ENCODE data around the gene MICAL1. TPM values are rescaled to one million over a fixed set of nuclear protein-coding genes. Genes with fewer than 3 reads are reported as not detected.

MICAL1 gene
- total RNA-seq, 6 donors from 2014 or later: 61.7 to 268 (median 78.3) TPM

DNA sequence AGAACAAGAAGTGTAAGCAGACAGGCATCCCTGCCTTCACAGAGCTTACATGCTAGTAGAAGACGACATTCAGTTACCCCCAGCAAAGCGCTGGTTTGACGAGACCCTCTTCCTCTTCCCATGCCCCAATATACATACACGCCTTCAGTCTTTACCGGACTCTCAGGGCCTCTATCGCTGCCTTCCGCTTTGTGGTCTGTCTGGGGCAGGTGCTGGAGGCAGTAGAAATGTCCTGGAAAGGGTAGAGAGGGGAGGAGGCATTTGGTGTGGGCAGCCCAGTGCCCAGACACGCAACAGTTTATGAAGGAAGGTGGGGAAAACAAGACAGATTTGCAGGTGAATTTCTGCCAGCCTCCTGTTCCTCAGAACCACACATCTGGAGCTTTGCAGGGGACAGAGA is 9.0 kb downstream of the MICAL1 start:
- Histone ChIP-seq H3K27ac (no peak overlapping the region), H3K27me3 (no peaks in the 10 kb centered on the region), H3K9me3 (no peaks in the 10 kb centered on the region), H3K4me1 (peaks cover 5 to 16% (median 7%) of the 10 kb centered on the region in 4 donors), H3K4me3 (no peak overlapping the region), H3K36me3 (peaks cover 6 to 47% (median 38%) of the 10 kb centered on the region in 4 donors)
- TF ChIP-seq, protein P1, sequence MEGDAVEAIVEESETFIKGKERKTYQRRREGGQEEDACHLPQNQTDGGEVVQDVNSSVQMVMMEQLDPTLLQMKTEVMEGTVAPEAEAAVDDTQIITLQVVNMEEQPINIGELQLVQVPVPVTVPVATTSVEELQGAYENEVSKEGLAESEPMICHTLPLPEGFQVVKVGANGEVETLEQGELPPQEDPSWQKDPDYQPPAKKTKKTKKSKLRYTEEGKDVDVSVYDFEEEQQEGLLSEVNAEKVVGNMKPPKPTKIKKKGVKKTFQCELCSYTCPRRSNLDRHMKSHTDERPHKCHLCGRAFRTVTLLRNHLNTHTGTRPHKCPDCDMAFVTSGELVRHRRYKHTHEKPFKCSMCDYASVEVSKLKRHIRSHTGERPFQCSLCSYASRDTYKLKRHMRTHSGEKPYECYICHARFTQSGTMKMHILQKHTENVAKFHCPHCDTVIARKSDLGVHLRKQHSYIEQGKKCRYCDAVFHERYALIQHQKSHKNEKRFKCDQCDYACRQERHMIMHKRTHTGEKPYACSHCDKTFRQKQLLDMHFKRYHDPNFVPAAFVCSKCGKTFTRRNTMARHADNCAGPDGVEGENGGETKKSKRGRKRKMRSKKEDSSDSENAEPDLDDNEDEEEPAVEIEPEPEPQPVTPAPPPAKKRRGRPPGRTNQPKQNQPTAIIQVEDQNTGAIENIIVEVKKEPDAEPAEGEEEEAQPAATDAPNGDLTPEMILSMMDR (IDR thresholded peaks at IDR 0.05): no peak
- TF ChIP-seq POLR2AphosphoS5 (IDR thresholded peaks at IDR 0.05): no peak
- ATAC-seq (ENCODE audit: low FRiP score in 2 of 2) (no peak), DNase-seq (no peak)
- 83 to 86% methylated on average over 8 of the region's 8 CpGs for WGBS, 2 donors

DNA sequence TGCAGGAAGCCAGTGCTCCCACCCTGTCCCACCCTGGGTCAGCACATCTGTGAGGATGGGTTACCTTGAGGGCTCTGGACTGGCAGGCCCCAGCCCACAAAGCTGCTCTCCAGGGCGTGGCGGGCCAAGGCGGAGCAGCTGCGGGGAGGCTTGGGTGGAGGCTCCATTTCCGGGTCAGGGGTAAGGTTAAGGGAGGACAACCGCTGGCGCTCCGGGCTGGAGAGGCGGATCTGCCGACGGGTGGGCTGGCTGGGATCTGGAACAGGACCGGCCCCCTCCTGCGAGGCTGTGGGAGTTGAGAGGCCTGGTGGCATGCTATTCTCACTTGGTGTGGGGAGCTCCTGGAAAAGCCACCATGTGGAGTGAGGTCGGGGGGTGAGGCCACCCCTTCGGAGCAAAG is 9.5 kb downstream of the MICAL1 start:
- ATAC-seq (ENCODE audit: low FRiP score in 2 of 2) (no peak), DNase-seq (peak in 1 of 2 donors; percentile 75)
- TF ChIP-seq, protein P1 (IDR thresholded peaks at IDR 0.05): no peak
- TF ChIP-seq EP300 (IDR thresholded peaks at IDR 0.05) (no peak), POLR2AphosphoS5 (IDR thresholded peaks at IDR 0.05) (no peak), POLR2A (IDR thresholded peaks at IDR 0.05) (no peak)
- no peak overlapping the region for H3K27ac ChIP-seq
- no peaks in the 10 kb centered on the region for H3K9me3 ChIP-seq
- peaks cover 8 to 21% (median 11%) of the 10 kb centered on the region in 4 donors for H3K4me1 ChIP-seq
- peaks cover 6 to 47% (median 37%) of the 10 kb centered on the region in 4 donors for H3K36me3 ChIP-seq
- 90 to 91% methylated on average over 6 to 15 of the region's 15 CpGs for WGBS, 2 donors
- H3K27me3 ChIP-seq: no peaks in the 10 kb centered on the region
- no peak overlapping the region for H3K4me3 ChIP-seq

DNA sequence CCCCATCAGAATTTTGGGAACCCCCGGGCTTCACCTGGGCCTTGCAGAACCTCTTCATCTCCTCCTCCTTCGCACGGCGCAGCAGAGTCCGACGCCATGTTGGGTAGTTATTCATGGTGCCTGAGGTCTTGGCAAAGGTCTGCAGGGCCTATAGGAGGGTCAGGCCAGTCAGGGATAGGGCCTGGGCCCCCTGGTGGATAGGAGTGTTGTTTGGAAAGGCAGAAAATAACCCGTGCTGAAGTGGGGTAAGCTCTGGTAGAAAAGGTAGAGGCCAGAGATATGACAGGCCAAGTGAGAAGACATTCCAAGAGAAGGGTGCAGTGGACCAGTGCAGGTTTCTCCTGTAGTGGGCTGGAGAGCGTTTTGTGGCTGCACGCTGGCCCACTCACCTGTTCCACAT is 10.2 kb downstream of the MICAL1 start:
- Histone ChIP-seq H3K27ac (no peak overlapping the region), H3K4me3 (no peak overlapping the region), H3K4me1 (peaks cover 8 to 23% (median 11%) of the 10 kb centered on the region in 4 donors), H3K36me3 (peaks cover 6 to 47% (median 37%) of the 10 kb centered on the region in 4 donors), H3K27me3 (no peaks in the 10 kb centered on the region), H3K9me3 (no peaks in the 10 kb centered on the region)
- TF ChIP-seq, protein P1 (IDR thresholded peaks at IDR 0.05): no peak
- no peak for TF ChIP-seq EP300 (IDR thresholded peaks at IDR 0.05)
- TF ChIP-seq POLR2AphosphoS5 (IDR thresholded peaks at IDR 0.05): no peak
- TF ChIP-seq POLR2A (IDR thresholded peaks at IDR 0.05): no peak
- DNase-seq (no peak), ATAC-seq (ENCODE audit: low FRiP score in 2 of 2) (no peak)
- WGBS, 2 donors: 91 to 93% methylated on average over 9 of the region's 9 CpGs

DNA sequence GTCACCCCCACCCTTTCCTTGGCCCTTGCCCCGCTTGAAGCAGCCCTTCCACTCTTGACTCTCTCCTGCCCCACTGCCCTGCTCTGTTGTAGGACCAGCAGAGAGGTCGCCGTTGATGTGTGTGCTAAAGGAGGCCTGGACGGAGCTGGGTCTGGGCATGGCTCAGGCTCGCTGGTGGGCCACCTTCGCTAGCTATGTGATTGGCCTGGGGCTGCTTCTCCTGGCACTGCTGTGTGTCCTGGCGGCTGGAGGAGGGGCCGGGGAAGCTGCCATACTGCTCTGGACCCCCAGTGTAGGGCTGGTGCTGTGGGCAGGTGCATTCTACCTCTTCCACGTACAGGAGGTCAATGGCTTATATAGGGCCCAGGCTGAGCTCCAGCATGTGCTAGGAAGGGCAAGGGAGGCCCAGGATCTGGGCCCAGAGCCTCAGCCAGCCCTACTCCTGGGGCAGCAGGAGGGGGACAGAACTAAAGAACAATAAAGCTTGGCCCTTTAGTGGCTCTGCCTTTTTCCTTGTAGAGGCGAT is 12.1 kb downstream of the MICAL1 start:
- Histone ChIP-seq H3K9me3 (no peaks in the 10 kb centered on the region), H3K4me3 (no peak overlapping the region), H3K36me3 (peaks cover 6 to 47% (median 37%) of the 10 kb centered on the region in 4 donors), H3K4me1 (peaks cover 8 to 26% (median 13%) of the 10 kb centered on the region in 4 donors), H3K27ac (no peak overlapping the region), H3K27me3 (no peaks in the 10 kb centered on the region)
- WGBS, 2 donors: 95 to 96% methylated on average over 8 to 10 of the region's 10 CpGs
- DNase-seq (peak in 1 of 2 donors; percentile 63), ATAC-seq (ENCODE audit: low FRiP score in 2 of 2) (no peak)
- TF ChIP-seq POLR2AphosphoS5 (IDR thresholded peaks at IDR 0.05): no peak
- no peak for TF ChIP-seq POLR2A (IDR thresholded peaks at IDR 0.05)
- TF ChIP-seq, protein P1 (IDR thresholded peaks at IDR 0.05): no peak
- TF ChIP-seq EP300 (IDR thresholded peaks at IDR 0.05): no peak

DNA sequence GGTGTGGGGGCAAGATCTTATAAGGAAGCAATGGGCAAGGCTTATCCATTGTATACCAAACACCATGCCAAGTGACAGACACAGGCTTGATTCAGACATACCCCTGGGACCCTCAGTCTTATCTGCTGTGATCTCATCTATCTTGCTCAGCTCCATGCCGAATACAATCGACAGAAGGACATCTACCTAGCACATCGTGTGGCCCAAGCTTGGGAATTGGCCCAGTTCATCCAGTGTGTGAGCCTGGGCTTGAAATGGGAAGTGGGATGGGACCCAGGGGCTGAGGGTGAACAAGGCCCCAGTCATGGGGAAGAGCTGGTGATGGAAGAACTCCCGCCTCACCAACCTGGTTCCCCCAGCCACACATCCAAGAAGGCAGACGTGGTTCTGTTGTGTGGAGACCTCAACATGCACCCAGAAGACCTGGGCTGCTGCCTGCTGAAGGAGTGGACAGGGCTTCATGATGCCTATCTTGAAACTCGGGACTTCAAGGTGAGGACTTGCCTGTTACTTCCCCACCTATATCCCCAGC is 13.1 kb downstream of the MICAL1 start:
- H3K4me3 ChIP-seq: no peak overlapping the region

More for the DNA sequence above, 13.1 kb downstream of the MICAL1 start:
- peaks cover 8 to 26% (median 13%) of the 10 kb centered on the region in 4 donors for H3K4me1 ChIP-seq
- 89 to 100% methylated on average over 3 to 6 of the region's 6 CpGs for WGBS, 2 donors
- peaks cover 6 to 47% (median 37%) of the 10 kb centered on the region in 4 donors for H3K36me3 ChIP-seq
- H3K27me3 ChIP-seq: no peaks in the 10 kb centered on the region
- no peak for ATAC-seq (ENCODE audit: low FRiP score in 2 of 2)
- no peak for DNase-seq
- no peak overlapping the region for H3K27ac ChIP-seq
- TF ChIP-seq, protein P1 (IDR thresholded peaks at IDR 0.05): no peak
- TF ChIP-seq POLR2A (IDR thresholded peaks at IDR 0.05) (no peak), EP300 (IDR thresholded peaks at IDR 0.05) (no peak), POLR2AphosphoS5 (IDR thresholded peaks at IDR 0.05) (no peak)
- H3K9me3 ChIP-seq: no peaks in the 10 kb centered on the region
